H1 (cell line): ENCODE measurements around the gene PLPPR1. TPM values are rescaled to one million over a fixed set of nuclear protein-coding genes. Genes with fewer than 3 reads are reported as not detected.

Experiments
- ATF3 ChIP-seq: IDR thresholded peaks from 2 replicates; pipeline ENCODE4 v1.6.1; 2011; ENCODE audit warnings: low read depth, mild to moderate bottlenecking, low read length; ENCODE audit not compliant: insufficient read depth
- EP300 ChIP-seq, 2 experiments: IDR thresholded peaks; 1 replicate in 1 of 2; 2 replicates in 1 of 2; pipeline ENCODE4 v1.6.1; 2011 to 2012; ENCODE audit warnings: low read depth in 2 of 2, low read length in 2 of 2, mild to moderate bottlenecking in 2 of 2, borderline replicate concordance in 1 of 2, inconsistent platforms in 1 of 2, moderate library complexity in 1 of 2
- SIN3A ChIP-seq, 2 experiments: IDR thresholded peaks in 1 of 2; conservative IDR thresholded peaks in 1 of 2; 2 replicates each; pipeline ENCODE4 v1.6.1; 2011 to 2012; ENCODE audit warnings: low read length in 2 of 2, improper control_type of control experiment in 1 of 2, low read depth in 1 of 2, mild to moderate bottlenecking in 1 of 2
- TAF7 ChIP-seq: optimal IDR thresholded peaks from 2 replicates; pipeline ENCODE3; 2011; ENCODE audit warnings: low read depth, mild to moderate bottlenecking, inconsistent platforms, low read length, moderate library complexity, borderline replicate concordance
- polyA plus RNA-seq, 7 experiments: library from polyadenylated mRNA; depleted of rRNA in 3 of 7; stranded (reverse) in 5 of 7; unstranded in 2 of 7; fragments of >200 nt in 5 of 7; fragments of 200-250 nt in 2 of 7; gene quantifications; 1 replicate in 5 of 7; 2 replicates in 1 of 7; 4 replicates in 1 of 7; pipeline versions ENCODE4 v1.2.1 to v1.2.3, GENCODE V29; 2011 to 2013; ENCODE audit warnings: missing spikeins in 2 of 7, mixed read lengths in 2 of 7
- total RNA-seq: library from RNA; stranded (reverse); fragmentation: NEBNext Ultra II Directional; extraction: Animal tissue kit (Norgen Biotek cat#: 25700); gene quantifications from 2 replicates; pipeline ENCODE4 v1.2.1, GENCODE V29; 2021

PLPPR1 gene
- total and polyA plus RNA-seq, 2 of the 8 experiments (the other 6 are each of a cell fraction or from before 2014, with no cell fraction given), result 1.4 to 1.8 TPM

GRCh38 chr9:101063192-101063591, 34.7 kb downstream of the PLPPR1 start (continued):
- TF ChIP-seq ATF3 (no peak), SIN3A (conservative IDR thresholded peaks at IDR 0.05 in 1 of 2, IDR thresholded peaks at IDR 0.05 in 1 of 2; ENCODE audit: low read depth in 1 of 2, low read length in 2 of 2) (no peak), EP300 (IDR thresholded peaks at IDR 0.05; ENCODE audit: borderline replicate concordance in 1 of 2, low read depth in 2 of 2, low read length in 2 of 2) (no peak), TAF7 (no peak)
